GM21381 (cell line): ENCODE results near the gene OSBPL8.

Experiments used
- ATAC-seq: cut with Tn5 transposase; IDR thresholded peaks from one replicate; pipeline ENCODE4 v1.9.1; 2021; ENCODE audit warnings: mild to moderate bottlenecking, moderate library complexity; ENCODE audit not compliant: unreplicated experiment

The OSBPL8 gene, protein sequence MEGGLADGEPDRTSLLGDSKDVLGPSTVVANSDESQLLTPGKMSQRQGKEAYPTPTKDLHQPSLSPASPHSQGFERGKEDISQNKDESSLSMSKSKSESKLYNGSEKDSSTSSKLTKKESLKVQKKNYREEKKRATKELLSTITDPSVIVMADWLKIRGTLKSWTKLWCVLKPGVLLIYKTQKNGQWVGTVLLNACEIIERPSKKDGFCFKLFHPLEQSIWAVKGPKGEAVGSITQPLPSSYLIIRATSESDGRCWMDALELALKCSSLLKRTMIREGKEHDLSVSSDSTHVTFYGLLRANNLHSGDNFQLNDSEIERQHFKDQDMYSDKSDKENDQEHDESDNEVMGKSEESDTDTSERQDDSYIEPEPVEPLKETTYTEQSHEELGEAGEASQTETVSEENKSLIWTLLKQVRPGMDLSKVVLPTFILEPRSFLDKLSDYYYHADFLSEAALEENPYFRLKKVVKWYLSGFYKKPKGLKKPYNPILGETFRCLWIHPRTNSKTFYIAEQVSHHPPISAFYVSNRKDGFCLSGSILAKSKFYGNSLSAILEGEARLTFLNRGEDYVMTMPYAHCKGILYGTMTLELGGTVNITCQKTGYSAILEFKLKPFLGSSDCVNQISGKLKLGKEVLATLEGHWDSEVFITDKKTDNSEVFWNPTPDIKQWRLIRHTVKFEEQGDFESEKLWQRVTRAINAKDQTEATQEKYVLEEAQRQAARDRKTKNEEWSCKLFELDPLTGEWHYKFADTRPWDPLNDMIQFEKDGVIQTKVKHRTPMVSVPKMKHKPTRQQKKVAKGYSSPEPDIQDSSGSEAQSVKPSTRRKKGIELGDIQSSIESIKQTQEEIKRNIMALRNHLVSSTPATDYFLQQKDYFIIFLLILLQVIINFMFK

DNA sequence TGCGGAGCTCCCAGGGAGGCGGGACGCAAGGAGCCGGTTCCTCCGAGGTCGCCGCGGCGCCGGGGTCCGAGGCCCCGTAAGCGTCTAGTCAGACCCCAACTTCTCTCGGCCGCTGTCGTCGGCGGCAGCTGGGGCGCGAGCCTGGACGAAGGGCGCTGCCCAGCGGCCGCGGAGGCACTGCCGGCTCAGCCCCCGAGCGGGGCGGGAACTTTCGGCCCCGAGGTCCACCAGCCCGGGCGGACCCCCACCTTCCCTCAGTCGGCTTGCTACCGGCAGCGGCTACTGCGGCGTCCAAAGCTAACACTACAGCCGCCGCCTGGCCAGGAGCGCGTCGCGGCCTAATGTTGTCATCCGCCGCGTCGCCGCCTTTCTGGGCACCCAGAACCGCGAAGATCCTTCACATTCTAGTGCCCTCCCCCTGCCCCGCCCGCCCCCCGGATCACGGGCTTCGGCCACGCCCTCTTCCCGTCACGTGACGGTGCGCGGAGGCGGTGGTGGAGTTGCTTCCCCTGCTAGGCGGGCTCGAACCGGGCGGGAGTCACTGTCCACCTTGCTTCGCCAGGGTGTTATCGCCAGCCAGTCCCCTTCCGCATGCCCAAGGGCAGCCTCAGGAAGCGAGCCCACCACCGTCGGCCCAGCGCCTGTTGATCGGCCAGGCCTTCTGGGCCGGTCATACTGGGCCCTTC, at the start of gene OSBPL8:
TSS of gene OSBPL8 (minus strand) at position 372 of the 686 bp plus-strand sequence. CDS start 72,220 bp downstream, outside the sequence.
- peak; percentile 70 for ATAC-seq

DNA sequence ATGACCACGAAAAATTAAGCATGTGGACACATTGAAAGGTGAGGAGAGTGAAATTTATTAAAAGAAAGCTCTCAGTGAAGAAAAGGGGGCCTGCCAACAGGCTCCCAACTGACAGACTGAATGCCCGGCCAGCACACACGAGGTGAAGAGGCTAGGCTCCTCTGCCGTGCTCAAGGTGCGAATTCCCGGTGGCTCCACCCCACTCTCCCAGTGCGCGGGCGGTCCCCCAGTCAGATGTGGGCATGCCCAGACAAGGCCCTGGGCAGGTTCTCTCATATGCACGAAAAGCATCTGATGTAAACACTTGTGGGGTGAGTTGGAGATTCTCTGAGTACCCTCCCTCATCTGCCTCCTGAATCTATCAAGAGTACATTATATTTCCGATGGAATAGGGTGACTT, 48.5 kb upstream of the OSBPL8 start:
- no peak for ATAC-seq

DNA sequence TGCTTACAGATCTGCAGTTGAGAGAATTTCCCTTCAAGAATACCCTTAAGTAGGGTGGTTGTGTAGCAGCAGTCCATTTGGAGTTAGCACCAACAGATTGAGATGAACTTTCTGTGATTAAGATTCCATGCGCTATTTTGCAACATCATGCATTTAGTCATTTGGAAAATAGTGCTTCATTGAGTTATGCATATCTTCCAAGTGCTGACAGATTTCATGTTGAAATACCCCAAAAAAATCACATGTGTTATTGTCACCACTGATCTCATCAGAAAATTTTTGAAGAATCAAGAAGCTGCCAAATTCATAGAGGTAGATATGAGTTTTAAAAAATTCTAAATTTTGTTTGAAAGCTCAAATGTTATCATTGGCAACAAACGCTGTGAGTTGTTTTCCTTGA, 35.5 kb upstream of the OSBPL8 start:
- no peak for ATAC-seq

DNA sequence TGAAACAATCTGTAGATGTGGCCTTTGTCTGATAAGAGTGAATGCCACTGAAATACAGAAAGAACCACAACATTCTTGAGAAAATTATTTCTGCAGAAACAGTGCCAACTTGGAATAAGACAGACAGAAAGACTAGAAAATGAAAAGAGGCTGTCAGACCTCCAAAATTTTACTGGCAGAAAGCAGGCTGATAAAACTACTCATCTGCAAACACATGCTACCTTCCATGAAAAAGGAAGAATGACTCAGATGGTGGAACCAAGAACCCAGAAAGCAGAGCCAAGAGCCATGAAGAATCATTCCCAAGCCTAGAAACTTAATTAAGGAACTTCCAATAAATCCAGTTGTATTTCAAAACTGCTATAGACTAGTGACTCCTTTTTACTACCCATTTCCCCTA, 31.9 kb upstream of the OSBPL8 start:
- no peak for ATAC-seq

DNA sequence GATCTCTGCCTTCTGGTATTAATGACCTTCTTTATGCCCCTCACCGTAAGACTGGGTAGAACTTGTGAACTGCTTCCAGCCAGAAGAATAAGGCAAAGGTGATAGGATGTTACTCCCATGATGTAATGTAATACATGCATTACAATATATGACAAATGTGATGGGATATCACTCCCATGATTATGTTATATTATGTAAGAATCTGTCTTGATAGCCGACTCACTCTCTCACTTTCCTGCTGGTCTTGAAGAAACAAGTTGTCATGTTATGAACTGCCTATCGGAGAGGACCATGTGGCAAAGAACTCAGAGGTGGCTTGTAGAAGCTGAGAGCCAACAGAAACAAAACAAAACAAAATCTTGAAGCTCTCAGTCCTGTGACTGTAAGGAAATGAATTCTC, 30.6 kb upstream of the OSBPL8 start:
- no peak for ATAC-seq

DNA sequence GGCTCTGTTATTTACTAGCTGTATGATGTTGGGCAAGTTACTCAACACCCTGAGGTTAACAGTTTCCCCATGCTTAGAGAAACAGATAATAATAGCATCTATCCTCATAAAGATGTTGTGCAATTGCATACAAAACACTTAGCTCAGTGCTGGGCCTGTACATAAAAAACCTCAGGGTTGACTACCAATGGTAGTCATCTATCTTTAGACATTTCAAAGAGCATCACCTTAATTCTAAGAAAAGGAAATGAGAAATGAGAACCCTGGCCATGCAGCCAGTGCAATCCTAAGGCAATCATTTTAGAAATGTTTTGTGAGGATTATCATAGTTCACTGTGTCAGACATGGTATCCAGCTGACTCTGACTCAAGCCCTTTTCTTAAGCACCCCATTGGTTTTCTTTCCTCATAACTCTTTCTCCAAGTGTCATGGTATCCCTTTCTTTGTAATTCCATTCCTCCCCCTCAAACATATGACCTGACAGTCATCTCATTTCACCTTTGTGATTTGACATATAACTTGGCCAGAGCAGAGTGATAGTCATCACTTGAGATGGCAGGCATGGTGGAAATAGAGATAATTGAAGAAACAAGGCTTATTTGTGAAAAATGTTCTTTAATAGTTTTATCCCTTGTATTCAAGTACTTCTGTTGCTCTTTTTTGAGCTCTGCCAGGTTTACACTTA, 29.5 kb upstream of the OSBPL8 start:
- ATAC-seq = no peak

DNA sequence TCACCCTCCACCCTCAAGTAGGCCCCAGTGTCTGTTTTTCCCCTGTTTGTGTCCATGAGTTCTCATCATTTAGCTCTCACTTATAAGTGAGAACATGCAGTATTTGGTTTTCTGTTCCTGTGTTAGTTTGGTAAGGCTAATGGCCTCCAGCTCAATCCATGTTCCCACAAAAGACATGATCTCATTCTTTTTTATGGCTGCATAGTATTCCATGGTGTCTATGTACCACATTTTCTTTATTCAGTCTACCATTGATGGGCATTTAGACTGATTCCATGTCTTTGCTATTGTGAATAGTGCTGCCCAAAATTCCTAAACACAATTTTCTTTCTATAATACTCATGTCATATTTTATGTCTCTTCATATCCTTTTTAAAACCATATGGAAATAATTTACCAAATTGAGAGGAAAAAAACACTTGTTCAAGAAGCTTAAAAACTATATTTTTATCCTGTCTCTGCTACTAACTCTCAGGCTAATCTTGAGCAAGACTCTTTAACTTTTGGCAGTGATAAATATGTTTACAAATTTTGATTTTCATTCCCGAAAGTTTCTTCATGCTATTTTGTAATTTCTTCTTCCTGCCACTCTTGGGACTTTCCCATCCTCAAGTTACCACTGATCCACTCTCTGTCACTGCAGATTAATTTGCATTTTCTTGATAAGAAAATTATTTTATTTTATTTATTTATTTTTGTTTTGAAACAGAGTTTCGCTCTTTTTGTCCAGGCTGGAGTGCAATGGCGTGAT, 28.0 kb upstream of the OSBPL8 start:
- no peak for ATAC-seq

DNA sequence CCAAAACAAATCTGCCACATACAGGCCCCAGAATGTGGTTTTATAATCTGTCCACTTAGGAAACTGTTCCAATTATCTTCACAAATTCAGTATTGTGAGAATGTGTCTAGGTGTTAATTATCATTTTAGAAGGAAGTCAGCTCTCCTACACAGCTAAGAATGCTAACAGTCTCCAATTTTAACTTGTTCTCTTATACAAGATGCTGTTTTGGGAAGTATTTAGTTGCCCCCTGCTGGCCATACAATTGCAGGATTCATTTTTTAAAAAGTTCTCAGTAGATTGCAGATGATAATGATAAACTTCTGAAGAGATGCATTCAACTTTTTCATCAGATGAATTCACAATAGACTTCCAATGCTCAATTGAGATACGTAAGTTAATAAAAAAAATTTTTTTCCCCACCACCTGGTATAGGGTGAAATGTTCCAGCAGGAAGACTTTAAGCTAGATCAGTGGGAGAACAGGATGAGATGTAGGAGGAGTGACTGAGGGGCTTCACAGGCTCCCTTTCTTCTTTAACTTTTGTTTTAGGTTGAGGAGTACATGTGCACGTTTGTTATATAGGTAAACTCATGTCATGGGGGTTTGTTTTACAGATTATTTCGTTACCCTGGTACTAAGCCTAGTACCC, 27.3 kb upstream of the OSBPL8 start:
- no peak for ATAC-seq

DNA sequence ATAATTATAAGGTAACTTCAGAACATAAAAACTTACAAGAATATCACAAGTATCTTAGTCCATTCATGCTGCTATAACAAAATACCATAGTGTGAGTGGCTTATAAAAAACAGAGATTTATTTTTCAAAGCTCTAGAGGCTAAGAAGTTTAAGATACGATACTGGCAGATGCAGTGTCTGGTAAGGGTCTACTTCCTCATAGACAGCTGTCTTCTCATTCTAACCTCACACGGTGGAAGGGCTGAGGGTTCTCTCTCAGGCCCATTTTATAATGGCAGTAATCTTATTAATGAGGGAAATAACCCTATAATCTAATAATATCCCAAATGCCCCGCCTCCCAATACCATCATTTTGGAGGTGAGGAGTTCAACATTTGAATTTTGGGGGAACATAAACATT, 23.7 kb upstream of the OSBPL8 start:
- no peak for ATAC-seq

DNA sequence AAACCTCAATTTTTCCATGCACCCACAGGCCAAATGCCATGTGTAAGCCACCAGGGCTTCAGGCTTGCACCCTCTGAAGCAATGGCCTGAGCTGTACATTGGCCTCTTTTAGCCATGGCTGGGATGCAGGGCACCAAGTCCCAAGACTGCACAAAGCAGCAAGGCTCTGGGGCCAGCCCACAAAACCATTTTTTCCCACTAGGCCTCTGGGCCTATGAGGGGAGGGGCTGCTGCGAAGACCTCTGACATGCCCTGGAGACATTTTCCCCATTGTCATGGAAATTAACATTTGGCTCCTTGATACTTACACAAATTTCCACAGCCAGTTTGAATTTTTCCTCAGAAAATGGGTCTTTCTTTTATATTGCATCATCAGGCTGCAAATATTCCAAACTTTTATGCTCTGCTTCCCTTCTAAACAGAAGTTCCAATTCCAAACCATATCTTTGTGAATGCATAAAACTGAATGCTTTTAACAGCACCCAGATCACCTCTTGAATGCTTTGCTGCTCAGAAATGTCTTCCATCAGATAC, 14.3 kb upstream of the OSBPL8 start:
- no peak for ATAC-seq

DNA sequence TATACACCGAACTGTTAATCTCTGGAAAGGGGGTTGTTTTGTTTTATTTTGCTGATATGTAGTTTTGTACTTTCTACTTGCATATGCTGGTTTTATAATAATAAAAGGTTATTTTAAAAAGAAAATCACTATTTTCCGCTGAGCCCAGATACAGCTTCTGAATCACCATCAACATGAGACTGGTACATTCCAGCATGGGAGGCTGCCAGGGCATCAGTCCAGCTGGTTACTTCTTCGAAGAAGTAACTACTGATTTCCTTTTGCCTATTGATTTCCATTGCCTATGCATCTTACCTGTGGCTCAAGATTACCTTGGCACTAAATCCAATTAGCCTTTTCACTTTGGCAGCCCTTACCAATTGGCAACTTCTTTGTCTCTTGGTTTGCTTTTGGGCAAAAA, 11.7 kb upstream of the OSBPL8 start:
- no peak for ATAC-seq

DNA sequence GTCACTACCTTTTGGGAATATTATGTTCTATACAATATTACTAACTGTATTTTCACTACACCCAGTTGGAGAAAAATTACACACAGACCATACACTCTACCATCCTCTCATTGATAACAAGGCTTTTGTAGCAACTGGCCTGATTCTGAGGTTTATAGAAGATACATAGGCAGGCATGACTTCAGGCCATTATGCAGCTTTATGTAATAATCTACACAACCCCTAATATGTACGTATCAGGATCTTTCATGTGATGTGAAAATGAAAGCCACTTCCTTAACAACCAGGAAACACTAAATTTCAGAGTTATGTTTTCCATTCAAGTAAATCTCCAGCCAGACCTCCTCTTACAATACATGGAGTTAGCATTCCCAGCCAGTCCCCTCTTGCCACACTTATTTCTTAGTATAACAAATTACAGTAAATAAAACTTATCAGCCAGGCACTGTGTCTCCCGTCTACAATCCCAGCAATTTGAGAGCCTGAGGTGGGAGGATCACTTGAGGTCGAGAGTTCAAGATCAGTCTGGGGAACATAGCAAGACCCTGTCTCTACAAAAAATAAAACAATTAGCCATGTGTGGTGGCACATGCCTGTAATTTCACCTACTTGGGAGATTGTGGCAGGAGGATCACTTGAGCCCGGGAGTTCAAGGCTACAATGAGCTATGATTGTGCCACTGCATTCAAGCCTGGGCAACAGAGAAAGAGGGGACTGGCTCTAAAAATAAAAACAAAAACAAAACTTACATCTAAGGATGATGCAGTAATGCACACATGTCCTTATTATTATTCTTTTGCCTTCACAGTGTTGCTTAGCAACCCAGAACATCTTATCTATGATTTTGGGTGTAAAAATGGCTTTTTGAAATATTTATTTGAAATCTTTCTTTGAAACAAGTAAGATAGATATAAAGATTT, 10.4 kb upstream of the OSBPL8 start:
- no peak for ATAC-seq

DNA sequence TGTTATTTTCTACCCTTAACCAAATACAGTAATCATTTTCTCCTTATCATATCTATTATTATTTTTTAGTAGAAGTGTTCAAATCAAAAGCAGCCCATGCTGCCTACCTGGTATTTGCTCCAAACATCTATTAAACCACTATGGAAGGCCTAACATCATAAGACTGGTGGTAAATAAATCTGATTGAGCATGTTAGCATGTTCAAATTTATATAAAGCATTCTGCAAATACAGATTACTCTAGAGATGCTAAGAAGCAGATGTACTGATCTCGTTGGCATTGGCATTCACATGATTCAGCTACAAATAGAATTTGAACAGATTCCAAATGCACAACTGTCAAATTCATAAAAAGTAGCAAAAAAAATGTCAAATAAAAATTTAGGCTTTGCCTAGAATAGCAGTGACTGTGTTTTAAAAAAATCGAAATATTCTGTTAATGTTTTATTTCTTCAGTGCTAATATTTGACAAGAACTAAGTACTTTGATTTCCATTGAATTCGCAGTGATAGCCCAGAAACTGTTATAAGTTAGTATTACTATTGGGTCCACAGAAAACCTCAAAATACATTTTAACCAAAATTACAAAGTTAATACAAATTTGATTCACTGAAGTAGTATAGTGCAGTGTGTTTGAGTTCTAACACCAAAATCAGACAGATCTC, 9.4 kb upstream of the OSBPL8 start:
- ATAC-seq = no peak

DNA sequence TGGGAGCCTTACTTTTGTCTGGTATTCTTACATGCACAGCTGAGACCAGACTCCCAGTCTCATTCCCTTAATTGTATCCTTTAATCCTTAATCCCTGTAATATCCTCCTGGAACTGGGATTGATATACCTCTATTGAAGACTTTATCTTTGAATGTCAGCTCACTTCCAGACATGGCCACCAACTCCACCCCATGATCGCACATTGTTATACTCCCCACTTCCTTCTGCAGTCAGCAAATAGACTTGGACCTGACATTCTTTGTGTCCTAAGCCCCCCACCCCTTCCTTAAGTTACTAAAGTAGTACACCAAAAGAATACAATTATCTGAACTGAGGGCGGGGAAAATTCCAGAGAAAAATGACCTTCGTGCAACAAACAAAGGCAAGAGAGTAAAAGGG, 8.6 kb upstream of the OSBPL8 start:
- no peak for ATAC-seq

DNA sequence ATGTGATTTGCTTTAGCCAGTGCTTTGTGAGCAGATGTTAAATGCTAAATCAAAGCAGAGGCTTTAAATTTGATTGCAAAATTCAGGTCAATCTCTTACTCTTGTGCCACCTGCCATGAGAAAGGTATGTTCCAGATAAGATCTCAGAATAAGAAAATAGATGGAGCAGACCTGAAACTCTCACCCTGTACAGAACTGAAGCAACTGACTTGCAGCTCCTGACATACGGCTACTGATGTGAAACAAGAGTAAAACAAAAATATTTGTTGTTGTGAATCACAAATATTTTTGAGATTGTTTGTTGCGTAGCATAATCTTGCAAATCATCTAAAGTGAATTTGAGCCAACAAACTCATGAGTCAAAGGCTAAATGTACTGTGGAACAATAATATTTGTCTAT, 3.5 kb upstream of the OSBPL8 start:
- ATAC-seq = no peak

DNA sequence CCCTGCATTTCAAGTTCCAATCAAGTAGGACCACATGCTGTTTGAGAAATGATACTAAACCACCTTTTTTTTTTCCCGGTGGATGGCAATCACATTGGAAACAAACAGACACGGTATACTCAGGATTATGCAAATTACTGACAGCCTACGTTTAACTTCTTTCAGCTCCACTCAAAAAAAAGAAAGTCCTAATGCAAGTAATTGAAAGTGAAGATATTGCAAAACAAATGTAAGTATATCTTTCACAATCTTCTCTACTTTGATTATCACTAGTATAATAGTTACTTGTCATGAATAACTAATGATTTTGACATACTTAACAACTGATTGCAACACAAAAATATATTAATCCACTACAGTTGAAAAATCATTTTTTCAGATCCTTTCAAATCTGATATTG, 2.6 kb upstream of the OSBPL8 start:
- ATAC-seq = no peak

DNA sequence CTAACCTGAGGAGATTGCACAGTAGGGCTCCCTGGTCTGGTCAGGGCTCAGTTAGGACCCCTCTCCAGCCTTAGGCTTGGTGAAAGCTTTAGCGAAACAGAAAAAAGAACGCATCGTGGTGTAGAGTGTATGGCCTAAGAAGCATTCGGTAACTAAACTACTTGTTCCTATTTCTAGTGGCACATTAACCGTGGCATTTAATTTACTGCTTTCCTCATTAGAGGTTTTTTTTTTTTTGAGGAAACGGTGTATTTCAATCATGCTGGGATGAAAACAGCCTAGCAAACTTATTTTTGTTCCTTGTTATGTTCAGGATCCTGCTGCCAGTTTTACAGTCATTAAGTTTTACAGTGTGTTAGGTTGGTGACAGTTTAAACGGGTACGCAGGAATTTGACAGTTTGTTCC, 518 bp upstream of the OSBPL8 start:
- ATAC-seq = no peak
